ENCODE measurements around the gene PLEKHH2.
"Not testable (repeated sequence)": the region's sequence is repeated elsewhere in the genome, so short reads cannot be mapped to it uniquely, and the experiment has no call there.

The PLEKHH2 gene

GRCh38 chr2:43718530-43719124 is 81.6 kb downstream of the PLEKHH2 start:
- no peak for DNase-seq

DNA sequence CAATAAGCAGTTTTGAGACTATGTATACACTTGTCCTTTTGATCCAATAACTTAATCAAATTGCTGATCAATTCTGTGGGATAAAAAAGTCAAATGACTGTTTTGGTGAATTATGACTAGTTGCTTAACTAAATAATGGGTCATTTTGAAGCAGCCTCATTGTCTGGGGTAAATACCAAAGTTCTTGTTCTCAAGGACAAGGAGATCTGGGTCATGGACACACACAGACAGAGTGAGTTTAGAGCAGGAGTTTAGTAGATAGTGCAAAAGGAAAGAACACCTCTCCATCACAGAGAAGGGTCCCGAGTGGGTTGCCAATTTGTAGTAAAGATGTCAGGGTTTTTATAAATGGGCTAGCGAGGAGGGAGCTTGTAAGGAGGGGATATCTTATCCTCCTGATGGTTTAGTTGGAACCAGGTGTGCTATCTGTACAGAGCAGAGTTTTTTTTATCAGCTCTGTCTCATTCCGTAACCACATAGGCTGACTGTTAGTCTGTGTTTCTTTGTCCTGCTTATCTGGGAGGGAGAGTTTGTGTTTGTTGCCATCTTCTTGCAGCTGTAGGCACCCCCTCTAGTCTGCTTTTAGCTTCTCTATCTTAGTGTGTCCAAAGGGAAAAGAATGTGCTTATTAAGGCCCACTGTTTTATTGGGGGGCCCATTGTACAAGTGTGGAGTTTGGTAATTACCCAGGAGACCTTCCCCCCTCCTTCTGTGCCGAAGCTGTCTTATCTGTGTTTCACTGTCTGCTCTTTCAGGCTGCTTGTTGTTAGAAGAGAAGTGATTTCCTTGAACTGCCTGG is 87.9 kb downstream of the PLEKHH2 start:
- DNase-seq = no peak

- DNase-seq = no peak
Measured at GRCh38 chr2:43725711-43726246, 88.7 kb downstream of the PLEKHH2 start.

GRCh38 chr2:43726961-43727633 is 90.0 kb downstream of the PLEKHH2 start:
- DNase-seq = not testable (repeated sequence)

- no peak for DNase-seq
Measured at GRCh38 chr2:43727634-43728014, 90.6 kb downstream of the PLEKHH2 start.

DNA sequence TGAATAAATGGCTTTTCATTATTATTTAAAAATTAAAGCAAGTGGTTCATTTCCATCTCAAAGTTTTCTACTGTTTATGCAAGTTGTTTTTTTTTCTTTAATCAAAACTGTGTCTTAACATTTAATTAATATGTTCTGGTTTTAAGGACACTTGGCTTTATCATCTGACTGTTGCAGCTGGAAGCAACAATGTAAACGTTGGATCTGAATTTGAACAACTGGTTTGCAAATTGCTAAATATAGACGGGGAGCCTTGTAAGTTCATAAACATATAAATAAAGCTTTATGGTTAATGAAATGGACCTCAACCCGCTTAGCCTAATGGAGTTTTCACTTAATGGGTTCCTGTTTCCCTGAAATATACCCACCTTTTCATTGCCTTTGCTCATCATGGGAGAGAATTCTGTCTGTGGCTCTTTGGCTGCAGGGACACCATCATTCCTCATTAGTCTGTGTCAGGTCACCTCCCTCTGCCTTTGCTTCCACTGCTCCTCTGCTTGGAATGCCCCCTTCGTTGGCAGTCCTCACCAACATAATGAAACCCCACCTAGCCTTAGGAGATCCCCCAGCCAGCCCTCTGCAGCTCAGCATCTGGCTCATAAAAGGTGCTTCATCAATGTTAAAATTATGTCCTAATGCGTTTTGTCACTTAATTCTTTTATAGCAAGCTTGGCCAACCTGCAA is 92.6 kb downstream of the PLEKHH2 start:
- no peak for DNase-seq

DNA sequence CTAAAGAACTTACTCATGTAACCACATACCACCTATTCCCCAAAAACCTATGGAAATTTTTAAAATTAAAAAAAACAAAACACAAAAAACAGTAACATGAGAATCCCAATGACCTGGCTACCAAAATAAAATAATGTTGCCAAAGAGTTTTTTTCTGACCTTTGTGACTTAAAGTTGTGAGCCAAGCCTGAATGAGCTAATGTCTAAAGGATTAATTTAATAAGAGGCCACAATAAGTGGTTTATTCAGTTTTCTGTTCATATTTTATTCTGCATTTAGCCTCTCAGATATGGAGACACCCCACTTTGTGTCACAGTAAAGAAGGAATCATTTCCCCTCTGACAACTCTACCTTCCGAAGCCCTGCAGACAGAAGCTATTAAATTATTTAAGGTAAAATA is 94.2 kb downstream of the PLEKHH2 start:
- no peak for DNase-seq

- no peak for DNase-seq
Measured at GRCh38 chr2:43736637-43737036, 99.6 kb downstream of the PLEKHH2 start.

DNA sequence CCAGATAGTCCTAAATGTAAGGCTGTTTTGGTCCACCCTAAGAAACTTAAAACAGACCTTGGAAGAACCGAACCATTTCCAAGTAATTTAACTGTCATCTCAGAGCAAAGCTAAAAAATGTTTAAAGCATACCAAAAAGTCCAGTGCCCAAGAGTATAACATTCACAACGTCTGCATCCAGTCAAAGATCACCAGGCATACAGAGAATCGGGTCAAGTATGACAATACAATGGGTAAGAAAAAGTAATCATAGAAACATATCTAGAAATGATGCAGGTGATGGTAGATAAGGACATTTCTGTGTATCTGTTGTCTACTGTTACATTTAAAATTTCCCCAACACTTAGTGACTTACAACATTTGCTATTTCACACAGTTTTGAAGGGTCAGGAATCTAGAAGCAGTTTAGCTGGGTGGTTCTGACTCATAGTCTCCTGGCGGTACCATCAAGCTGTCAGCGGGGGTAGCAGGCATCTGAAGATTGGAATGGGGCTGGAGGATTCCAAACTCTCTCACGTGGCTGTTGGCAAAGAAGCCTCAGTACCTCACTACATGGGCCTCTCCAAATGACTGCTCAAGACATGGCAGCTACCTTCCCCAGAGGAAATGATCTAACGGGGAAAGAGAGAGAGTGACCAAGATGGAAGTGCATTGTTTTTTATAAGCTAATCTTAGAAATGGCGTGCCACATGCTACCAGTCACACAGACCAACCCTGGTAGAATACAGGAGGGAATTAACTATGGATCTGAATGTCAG is 100.2 kb downstream of the PLEKHH2 start:
- DNase-seq = no peak

DNA sequence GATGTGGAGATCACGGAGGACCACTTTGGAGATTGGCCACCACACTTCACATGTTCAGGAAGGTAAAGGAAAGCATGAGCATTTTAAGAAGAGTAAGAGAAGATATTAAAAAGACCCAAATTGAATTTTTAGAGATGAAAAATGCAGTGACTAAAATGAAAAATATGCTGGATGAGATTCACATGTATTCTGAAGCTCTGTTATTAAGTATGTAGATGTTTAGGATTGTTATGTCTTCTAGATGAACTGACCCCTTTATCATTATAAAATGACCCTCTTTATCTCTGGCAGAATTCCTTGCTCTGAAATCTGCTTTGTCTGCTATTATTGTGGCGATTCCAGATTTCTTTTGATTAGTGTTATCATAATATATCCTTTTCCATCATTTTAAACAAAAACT is 100.8 kb downstream of the PLEKHH2 start:
- DNase-seq = no peak

GRCh38 chr2:43738257-43738656 is 101.2 kb downstream of the PLEKHH2 start:
- no peak for DNase-seq

GRCh38 chr2:43743706-43744105 is 106.6 kb downstream of the PLEKHH2 start:
- DNase-seq = no peak

DNA sequence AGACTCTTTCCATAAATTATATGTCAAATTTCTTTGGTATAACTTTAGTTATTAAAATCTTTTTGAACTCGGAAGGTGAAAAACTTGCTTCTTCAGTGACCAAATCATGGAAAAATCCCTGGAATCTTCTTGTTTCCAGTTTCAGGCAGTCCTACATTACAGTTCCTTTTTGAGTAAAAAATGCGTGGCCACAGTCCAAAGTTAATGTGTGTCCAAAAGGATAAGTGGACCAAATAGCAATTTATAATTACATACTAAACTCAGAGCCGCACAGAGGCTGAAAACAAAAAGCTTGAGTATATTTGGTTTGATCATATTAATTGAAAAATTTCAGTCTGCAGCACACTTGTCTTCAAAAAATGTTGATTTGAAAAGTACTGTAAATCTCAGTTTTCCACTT is 108.4 kb downstream of the PLEKHH2 start:
- no peak for DNase-seq

- no peak for DNase-seq
Measured at GRCh38 chr2:43748333-43748732, 111.3 kb downstream of the PLEKHH2 start.

GRCh38 chr2:43749583-43749982 is 112.5 kb downstream of the PLEKHH2 start:
- DNase-seq = no peak

GRCh38 chr2:43751476-43751990 is 114.5 kb downstream of the PLEKHH2 start:
- no peak for DNase-seq

DNA sequence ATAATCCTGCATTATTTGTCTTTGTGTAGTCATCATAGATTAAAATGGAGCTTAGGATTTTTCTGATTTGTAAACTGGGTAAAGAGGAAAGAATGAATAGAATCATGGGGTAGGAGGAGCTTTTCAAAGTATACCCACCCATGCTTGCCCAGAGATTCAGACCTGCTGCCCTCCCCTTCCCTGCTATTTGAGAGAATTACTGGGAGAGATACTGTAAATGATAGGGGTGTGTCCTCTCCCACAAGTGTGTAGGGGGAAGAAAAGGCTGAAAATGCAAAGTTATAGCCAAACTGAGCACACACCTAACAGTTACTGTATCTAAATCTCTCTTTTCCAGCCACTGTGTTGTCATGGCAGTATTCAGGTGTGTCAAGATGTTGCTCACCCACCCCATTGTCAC is 115.2 kb downstream of the PLEKHH2 start:
- DNase-seq = no peak

DNA sequence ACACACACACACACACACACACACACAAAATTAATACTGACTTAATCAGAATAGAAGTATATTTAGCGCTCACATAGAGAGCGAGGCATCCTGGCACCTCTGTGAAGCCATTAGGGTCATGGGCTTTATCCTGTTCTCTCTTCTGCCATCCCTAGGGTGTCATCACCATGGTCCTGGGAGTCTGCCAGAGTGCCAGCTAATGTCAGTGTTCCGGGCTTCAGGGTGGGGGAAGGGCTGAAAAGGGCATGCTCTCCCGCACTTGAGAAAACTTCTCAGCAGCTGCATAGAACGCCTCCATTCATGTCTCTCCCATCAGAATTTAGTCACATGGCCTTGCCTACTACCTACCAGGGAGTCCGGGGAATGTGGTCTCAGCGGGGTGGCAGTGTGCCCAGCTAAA is 117.1 kb downstream of the PLEKHH2 start:
- DNase-seq = no peak

DNA sequence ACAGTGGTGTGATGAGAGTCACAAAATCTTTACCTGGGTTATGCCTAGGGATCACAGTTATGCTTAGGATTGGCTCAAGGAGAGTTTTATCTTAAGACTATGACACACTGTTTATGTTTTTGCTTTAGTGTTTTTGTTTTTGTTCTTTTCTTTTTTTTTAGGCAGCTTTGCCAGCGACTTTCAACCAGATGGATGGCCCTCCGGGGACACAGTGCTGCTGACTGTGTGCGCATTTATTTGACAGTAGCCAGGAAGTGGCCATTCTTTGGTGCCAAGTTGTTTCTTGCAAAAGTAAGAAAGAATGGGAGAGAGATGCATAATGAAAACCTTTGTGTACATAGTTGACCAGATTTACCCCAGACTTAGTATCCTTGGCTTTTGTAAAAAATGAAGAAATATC is 121.7 kb downstream of the PLEKHH2 start:
- DNase-seq = no peak

- DNase-seq = no peak
Measured at GRCh38 chr2:43759195-43759594, 122.1 kb downstream of the PLEKHH2 start.

DNA sequence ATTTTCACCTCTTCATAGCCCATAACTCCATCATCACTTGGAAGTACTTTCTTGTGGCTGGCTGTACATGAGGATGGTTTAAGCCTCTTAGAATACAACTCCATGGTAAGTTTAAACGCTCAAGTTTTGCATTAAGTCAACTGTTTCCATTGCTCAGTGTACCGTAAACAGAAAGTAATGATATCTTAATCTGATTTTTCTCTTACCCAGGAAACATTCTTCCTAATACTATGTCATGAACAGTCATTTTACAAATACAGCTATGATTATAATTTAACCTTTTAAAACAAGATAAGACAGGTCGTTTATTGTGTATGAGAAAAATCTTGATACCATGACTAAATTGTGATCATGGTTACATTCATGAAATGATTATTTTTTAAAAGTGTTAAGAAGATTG is 125.2 kb downstream of the PLEKHH2 start:
- no peak for DNase-seq

- peak; percentile 10 for DNase-seq
Measured at GRCh38 chr2:43763091-43763490, 126.0 kb downstream of the PLEKHH2 start.

All from NCI-H146 (cell line).